GM12872 (cell line): ENCODE results near the gene CASP1.

ENCODE experiments used
- CTCF ChIP-seq: IDR thresholded peaks from 3 replicates; pipeline ENCODE4 v1.5.1; 2011; ENCODE audit warnings: low read depth, mild to moderate bottlenecking, low read length, moderate library complexity; ENCODE audit not compliant: insufficient read depth

The CASP1 gene

GRCh38 chr11:105057432-105057831, 22.5 kb upstream of the CASP1 start:
- no peak for TF ChIP-seq CTCF

- TF ChIP-seq CTCF: no peak
These were observed 21.5 kb upstream of the CASP1 start for GRCh38 chr11:105056446-105056845.

- no peak for TF ChIP-seq CTCF
These were observed 20.0 kb upstream of the CASP1 start for GRCh38 chr11:105054723-105055493.

- TF ChIP-seq CTCF: no peak
These were observed 17.5 kb upstream of the CASP1 start for GRCh38 chr11:105052487-105052886.

GRCh38 chr11:105051559-105051958, 16.6 kb upstream of the CASP1 start:
- no peak for TF ChIP-seq CTCF

- no peak for TF ChIP-seq CTCF
These were observed 14.5 kb upstream of the CASP1 start for GRCh38 chr11:105049481-105049880.

- no peak for TF ChIP-seq CTCF
These were observed 12.1 kb upstream of the CASP1 start for GRCh38 chr11:105046898-105047579.
